K562 (cell line): ENCODE measurements around the gene SYNRG. TPM values are rescaled to one million over a fixed set of nuclear protein-coding genes. Genes with fewer than 3 reads are reported as not detected.
A peak's percentile ranks its signal among the peaks of the same experiment; 100 is the strongest.

Experiments
- ATAC-seq: fragments of 200-7000 bp; cut with Tn5 transposase; 3 replicates; pipeline ENCODE4 v1.9.1; 2020; ENCODE audit warnings: moderate library complexity
- BruUV-seq: library from RNA; stranded (reverse); fragments of 400-500 nt; replicated peaks from 2 replicates; lab custom pipeline; 2021; lab: Mats Ljungman, UMichigan
- CTCF ChIA-PET: fragments of 300-600 bp; formaldehyde crosslinking; extraction: SDS; loops from one replicate; lab custom pipeline; 2021; ENCODE audit warnings: low intra/inter-chr PET ratio; lab: Yijun Ruan, JAX
- POLR2A ChIA-PET: fragments of 300-600, 350-650 bp; sonication (Branson Sonifier 250); formaldehyde crosslinking; extraction: SDS; loops from one replicate; lab custom pipeline; 2021; ENCODE audit warnings: antibody characterized with exemption, inconsistent platforms; lab: Yijun Ruan, JAX
- DNase-seq, 4 experiments: peaks; one replicate each; pipeline versions ENCODE4 v3.0.0 to v3.0.0-alpha.2; 2011 to 2018; ENCODE audit warnings: low spot score in 3 of 4, mixed read lengths in 3 of 4; ENCODE audit errors: extremely low read depth in 1 of 4
- FAIRE-seq: peaks from 2 replicates; lab custom pipeline; 2011; peaks lifted over from hg19 to GRCh38; lab: Jason Lieb, UNC
- H2AFZ ChIP-seq: 2 replicates; pipeline ENCODE4 v1.6.0; 2011; ENCODE audit warnings: low read depth, low read length, control low read depth, inconsistent platforms
- H3K27ac ChIP-seq: fragments of 200-600 bp; 3 replicates; pipeline ENCODE4 v1.8.0; 2011; ENCODE audit warnings: low read depth, mild to moderate bottlenecking, control low read depth, inconsistent platforms, low read length, moderate library complexity, mixed read lengths; ENCODE audit errors: extremely low read depth
- H3K27me3 ChIP-seq, 2 experiments: fragments of 300-600 bp in 1 of 2; 2 replicates in 1 of 2; 3 replicates in 1 of 2; pipeline versions ENCODE4 v1.6.0 to v1.8.0; 2011; ENCODE audit warnings: inconsistent platforms in 2 of 2, low read length in 2 of 2, mild to moderate bottlenecking in 1 of 2, mixed read lengths in 1 of 2, moderate library complexity in 1 of 2; ENCODE audit not compliant: control insufficient read depth in 2 of 2, insufficient read depth in 2 of 2
- H3K36me3 ChIP-seq: fragments of 300-600 bp; 3 replicates; pipeline ENCODE4 v1.8.0; 2011; ENCODE audit warnings: mild to moderate bottlenecking, low read length, inconsistent platforms; ENCODE audit not compliant: control insufficient read depth, insufficient read depth
- H3K4me1 ChIP-seq, 2 experiments: fragments of 200-600 bp in 1 of 2; replicated peaks in 1 of 2; 2 replicates in 1 of 2; 3 replicates in 1 of 2; pipeline versions ENCODE4 v1.5.1 to v1.8.0; 2011; ENCODE audit warnings: inconsistent platforms in 2 of 2, low read length in 2 of 2, mild to moderate bottlenecking in 1 of 2, mixed read lengths in 1 of 2, moderate library complexity in 1 of 2; ENCODE audit not compliant: control insufficient read depth in 2 of 2, insufficient read depth in 2 of 2
- H3K4me2 ChIP-seq: 2 replicates; pipeline ENCODE4 v1.6.1; 2011; ENCODE audit warnings: low read length, control low read depth, inconsistent platforms, mixed read lengths; ENCODE audit not compliant: insufficient read depth
- H3K4me3 ChIP-seq: fragments of 200-600 bp; sonication (generic), shearing (Covaris generic); 2 replicates; pipeline ENCODE4 v1.5.1; 2016; ENCODE audit warnings: control low read depth, inconsistent platforms
- H3K79me2 ChIP-seq: fragments of 200-600 bp; 3 replicates; pipeline ENCODE4 v1.8.0; 2011; ENCODE audit warnings: low read length, inconsistent platforms; ENCODE audit not compliant: control insufficient read depth, insufficient read depth
- H3K9ac ChIP-seq, 2 experiments: 2 replicates each; pipeline versions ENCODE4 v1.6.0 to v1.6.1; 2011; ENCODE audit warnings: low read depth in 2 of 2, low read length in 2 of 2, control low read depth in 1 of 2, inconsistent platforms in 1 of 2, mild to moderate bottlenecking in 1 of 2, mixed read lengths in 1 of 2; ENCODE audit not compliant: insufficient read depth in 1 of 2
- H3K9me1 ChIP-seq: one replicate; pipeline ENCODE4 v1.6.0; 2011; ENCODE audit warnings: inconsistent platforms, mild to moderate bottlenecking, low read length, moderate library complexity; ENCODE audit not compliant: control insufficient read depth, insufficient read depth
- H3K9me3 ChIP-seq: replicated peaks from 2 replicates; pipeline ENCODE4 v1.5.1; 2011; ENCODE audit warnings: low read depth, low read length, inconsistent platforms; ENCODE audit not compliant: control insufficient read depth, insufficient read depth
- H4K20me1 ChIP-seq: replicated peaks from 2 replicates; pipeline ENCODE4 v1.6.1; 2011; ENCODE audit warnings: low read length, inconsistent platforms, mixed read lengths; ENCODE audit not compliant: control insufficient read depth, insufficient read depth
- C11orf30 ChIP-seq: fragments of 450-650 bp; IDR thresholded peaks from 2 replicates; pipeline ENCODE4 v1.6.1; 2016; ENCODE audit warnings: low read depth, mild to moderate bottlenecking
- KLF16 ChIP-seq: IDR thresholded peaks from 2 replicates; pipeline ENCODE4 v1.6.1; 2016; ENCODE audit warnings: antibody characterized with exemption
- MAFG ChIP-seq: fragments of 450-650 bp; conservative IDR thresholded peaks from 2 replicates; pipeline ENCODE4 v1.6.1; 2016; ENCODE audit warnings: missing genetic modification characterization, missing compliant biosample characterization
- MEF2D ChIP-seq: conservative IDR thresholded peaks from 2 replicates; pipeline ENCODE4 v1.6.1; 2016; ENCODE audit warnings: low read depth, missing genetic modification characterization, missing compliant biosample characterization
- MTA1 ChIP-seq: fragments of 450-650 bp; IDR thresholded peaks from 2 replicates; pipeline ENCODE4 v1.6.1; 2017; ENCODE audit warnings: borderline replicate concordance
- NFE2 ChIP-seq: IDR thresholded peaks from 2 replicates; pipeline ENCODE4 v1.6.1; 2014; ENCODE audit warnings: antibody characterized with exemption, low read depth
- POLR2AphosphoS5 ChIP-seq: IDR thresholded peaks from 2 replicates; pipeline ENCODE4 v1.6.1; 2011; ENCODE audit warnings: mild to moderate bottlenecking, low read depth, low read length, moderate library complexity; ENCODE audit not compliant: control insufficient read depth, insufficient read depth
- PRPF4 ChIP-seq: fragments of 200-400 bp; formaldehyde crosslinking; IDR thresholded peaks from one replicate; pipeline ENCODE4 v1.6.1; 2017; ENCODE audit warnings: low read length, low read depth, mild to moderate bottlenecking; ENCODE audit not compliant: insufficient read depth, poor library complexity, severe bottlenecking
- RNF2 ChIP-seq: sonication (generic); IDR thresholded peaks from 2 replicates; pipeline ENCODE4 v1.6.1; 2016
- SRSF3 ChIP-seq: fragments of 200-400 bp; formaldehyde crosslinking; IDR thresholded peaks from 2 replicates; pipeline ENCODE4 v1.6.1; 2016; ENCODE audit warnings: mild to moderate bottlenecking, low read length, moderate library complexity; ENCODE audit not compliant: insufficient read depth
- TBP ChIP-seq: optimal IDR thresholded peaks from 2 replicates; pipeline ENCODE3; 2011; ENCODE audit warnings: low read depth, low read length, improper control_type of control experiment
- TOE1 ChIP-seq, 2 experiments: fragments of 450-650 bp in 1 of 2; sonication (generic) in 1 of 2; formaldehyde crosslinking in 1 of 2; IDR thresholded peaks; 2 replicates each; pipeline versions ENCODE4 v1.7.1 to v1.8.0; 2016 to 2022; ENCODE audit warnings: borderline replicate concordance in 2 of 2, mild to moderate bottlenecking in 2 of 2, antibody characterized with exemption in 1 of 2, inconsistent platforms in 1 of 2, low read depth in 1 of 2, missing genetic modification reagents in 1 of 2, moderate library complexity in 1 of 2
- ZEB2 ChIP-seq: fragments of 450-650 bp; IDR thresholded peaks from 2 replicates; pipeline ENCODE4 v1.6.1; 2016
- ZFP91 ChIP-seq: sonication (generic); formaldehyde crosslinking; IDR thresholded peaks from 2 replicates; pipeline ENCODE4 v1.8.0; 2022; ENCODE audit warnings: mild to moderate bottlenecking, missing genetic modification reagents
- ZKSCAN3 ChIP-seq: fragments of 250-450 bp; sonication (Bioruptor Pico); IDR thresholded peaks from 2 replicates; pipeline ENCODE4 v1.4.0; 2020
- ZNF316 ChIP-seq: fragments of 450-650 bp; IDR thresholded peaks from 2 replicates; pipeline ENCODE4 v1.6.1; 2016
- WGBS: fragments of 100-300 bp; shearing (Covaris generic); methylation state at CpG from one replicate; pipeline ENCODE4 v1.1.6; 2016; ENCODE audit warnings: low coverage, mixed read lengths; ENCODE audit not compliant: insufficient coverage; ENCODE audit errors: missing lambda C conversion rate; 5-methylcytosine and 5-hydroxymethylcytosine counted together
- in situ Hi-C: fragments of 300-500 bp; cut with MboI; formaldehyde crosslinking; loops from 4 replicates; pipeline ENCODE4 v1.15.0; 2018; ENCODE audit warnings: inconsistent platforms, mixed read lengths
- intact Hi-C: fragments of 100-400 bp; cut with micrococcal nuclease; formaldehyde crosslinking; loops from 2 replicates; pipeline ENCODE4 v1.14.2; 2022
- polyA plus RNA-seq, 8 experiments: library from polyadenylated mRNA; depleted of rRNA in 4 of 8; stranded (reverse) in 5 of 8; unstranded in 3 of 8; fragments of >200 nt; fragmentation: Nextera tagmentation in 2 of 8; fragmentation: Illumina TruSeq in 1 of 8; extraction: Ambion mirVana in 2 of 8; extraction: Trizol in 1 of 8; gene quantifications; 2 replicates each; pipeline versions ENCODE4 v1.2.1 to v1.2.3, GENCODE V29; 2011 to 2014; ENCODE audit warnings: inconsistent platforms in 1 of 8, missing spikeins in 1 of 8
- total RNA-seq, 7 experiments: library from RNA; depleted of rRNA in 6 of 7; stranded (reverse); fragments of >200 nt in 6 of 7; fragmentation: Illumina TruSeq in 2 of 7; extraction: Trizol in 2 of 7; gene quantifications; 2 replicates each; pipeline versions ENCODE4 v1.2.1 to v1.2.3, GENCODE V29; 2011 to 2021; ENCODE audit warnings: low replicate concordance in 1 of 7
- TF ChIP-seq, protein P1 (sequence below), 2 experiments: fragments of 450-650 bp; conservative IDR thresholded peaks; 2 replicates each; pipeline ENCODE4 v1.6.1; 2017; ENCODE audit warnings: mild to moderate bottlenecking in 2 of 2, moderate library complexity in 2 of 2
- TF ChIP-seq, protein P2 (sequence below): fragments of 250-450 bp; sonication (Bioruptor Pico); IDR thresholded peaks from 2 replicates; pipeline ENCODE4 v1.5.0; 2020; ENCODE audit warnings: mild to moderate bottlenecking, borderline replicate concordance

The SYNRG gene
- total and polyA plus RNA-seq, 9 of the 15 experiments (the other 6 are each of a cell fraction or from before 2014, with no cell fraction given) = 2.9 to 28.2 (median 15.1) TPM

- 81% methylated on average over 6 of the region's 6 CpGs for WGBS
- H3K79me2 ChIP-seq = no peaks in the 10 kb centered on the region
- H3K9me3 ChIP-seq = no peaks in the 10 kb centered on the region
- H3K4me2 ChIP-seq = no peak overlapping the region
- in situ Hi-C loops (no loop called here), intact Hi-C loops (no loop called here)
- BruUV-seq = no TSS peak
- no peaks in the 10 kb centered on the region for H3K4me1 ChIP-seq
- FAIRE-seq = no peak
- no peak overlapping the region for H3K9ac ChIP-seq
- H3K9me1 ChIP-seq = no peaks in the 10 kb centered on the region
- H3K4me3 ChIP-seq = no peak overlapping the region
- POLR2A ChIA-PET = no interaction called here
- ATAC-seq = no peak
- peaks cover 37% of the 10 kb centered on the region for H3K36me3 ChIP-seq
- no peak for DNase-seq
- no peaks in the 10 kb centered on the region for H3K27me3 ChIP-seq
- no peak overlapping the region for H3K27ac ChIP-seq
- CTCF ChIA-PET = no interaction called here
- no peak overlapping the region for H2AFZ ChIP-seq
- H4K20me1 ChIP-seq = no peaks in the 10 kb centered on the region
- TF ChIP-seq PRPF4 (no peak), ZFP91 (CRISPR knock-in tag) (no peak), KLF16 (no peak), MTA1 (no peak), NFE2 (peak; percentile 49), SRSF3 (no peak), ZEB2 (no peak), POLR2AphosphoS5 (no peak), ZNF316 (peak; percentile 29; the same call in 1 of the 2 replicates), C11orf30 (peak; percentile 37; the same call in 1 of the 2 replicates), TBP (peak; percentile 18), MEF2D (tag) (no peak), ZKSCAN3 (no peak), MAFG (tag) (peak; percentile 58), TOE1 (IDR thresholded peaks at IDR 0.05; ENCODE audit: borderline replicate concordance) (no peak), TOE1 (CRISPR knock-in tag; IDR thresholded peaks at IDR 0.05; ENCODE audit: borderline replicate concordance, low read depth) (no peak), RNF2 (no peak)
- TF ChIP-seq, protein P1, sequence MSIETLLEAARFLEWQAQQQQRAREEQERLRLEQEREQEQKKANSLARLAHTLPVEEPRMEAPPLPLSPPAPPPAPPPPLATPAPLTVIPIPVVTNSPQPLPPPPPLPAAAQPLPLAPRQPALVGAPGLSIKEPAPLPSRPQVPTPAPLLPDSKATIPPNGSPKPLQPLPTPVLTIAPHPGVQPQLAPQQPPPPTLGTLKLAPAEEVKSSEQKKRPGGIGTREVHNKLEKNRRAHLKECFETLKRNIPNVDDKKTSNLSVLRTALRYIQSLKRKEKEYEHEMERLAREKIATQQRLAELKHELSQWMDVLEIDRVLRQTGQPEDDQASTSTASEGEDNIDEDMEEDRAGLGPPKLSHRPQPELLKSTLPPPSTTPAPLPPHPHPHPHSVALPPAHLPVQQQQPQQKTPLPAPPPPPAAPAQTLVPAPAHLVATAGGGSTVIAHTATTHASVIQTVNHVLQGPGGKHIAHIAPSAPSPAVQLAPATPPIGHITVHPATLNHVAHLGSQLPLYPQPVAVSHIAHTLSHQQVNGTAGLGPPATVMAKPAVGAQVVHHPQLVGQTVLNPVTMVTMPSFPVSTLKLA (conservative IDR thresholded peaks at IDR 0.05) = no peak
- TF ChIP-seq, protein P2, sequence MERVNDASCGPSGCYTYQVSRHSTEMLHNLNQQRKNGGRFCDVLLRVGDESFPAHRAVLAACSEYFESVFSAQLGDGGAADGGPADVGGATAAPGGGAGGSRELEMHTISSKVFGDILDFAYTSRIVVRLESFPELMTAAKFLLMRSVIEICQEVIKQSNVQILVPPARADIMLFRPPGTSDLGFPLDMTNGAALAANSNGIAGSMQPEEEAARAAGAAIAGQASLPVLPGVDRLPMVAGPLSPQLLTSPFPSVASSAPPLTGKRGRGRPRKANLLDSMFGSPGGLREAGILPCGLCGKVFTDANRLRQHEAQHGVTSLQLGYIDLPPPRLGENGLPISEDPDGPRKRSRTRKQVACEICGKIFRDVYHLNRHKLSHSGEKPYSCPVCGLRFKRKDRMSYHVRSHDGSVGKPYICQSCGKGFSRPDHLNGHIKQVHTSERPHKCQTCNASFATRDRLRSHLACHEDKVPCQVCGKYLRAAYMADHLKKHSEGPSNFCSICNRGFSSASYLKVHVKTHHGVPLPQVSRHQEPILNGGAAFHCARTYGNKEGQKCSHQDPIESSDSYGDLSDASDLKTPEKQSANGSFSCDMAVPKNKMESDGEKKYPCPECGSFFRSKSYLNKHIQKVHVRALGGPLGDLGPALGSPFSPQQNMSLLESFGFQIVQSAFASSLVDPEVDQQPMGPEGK = no peak
These were observed 55.7 kb downstream of the SYNRG start for GRCh38 chr17:37553401-37553966.
